Stimulated activated CD8-positive, alpha-beta memory T cell treated with anti-CD3 and anti-CD28 coated beads, Interleukin-12 subunit alpha, Interleukin-12 subunit beta, amount 100 ng/mL, for 1 hour (primary cell): ENCODE measurements around the gene MORN4.
A peak's percentile ranks its signal among the peaks of the same experiment; 100 is the strongest.
"Not testable (repeated sequence)": the region's sequence is repeated elsewhere in the genome, so short reads cannot be mapped to it uniquely, and the experiment has no call there.

Experiments
- DNase-seq: peaks from one replicate; pipeline ENCODE4 v3.0.0-alpha.2; 2020; ENCODE audit warnings: low read depth

The MORN4 gene

GRCh38 chr10:97632949-97633884 lies at the start of gene MORN4:
MORN4 (minus strand) TSS chr10:97633500; CDS start chr10:97619653, 13,847 bp downstream.
- peak; percentile 77 for DNase-seq

GRCh38 chr10:97682042-97682441 lies 48.7 kb upstream of the MORN4 start:
- DNase-seq, result no peak

GRCh38 chr10:97679594-97679993 lies 46.3 kb upstream of the MORN4 start:
- DNase-seq, result no peak

- peak; percentile 32 for DNase-seq
Measured at GRCh38 chr10:97676770-97677581, 43.7 kb upstream of the MORN4 start.

- DNase-seq, result no peak
Measured at GRCh38 chr10:97675222-97675621, 41.9 kb upstream of the MORN4 start.

GRCh38 chr10:97673736-97674525 lies 40.6 kb upstream of the MORN4 start:
- no peak for DNase-seq

- no peak for DNase-seq
Measured at GRCh38 chr10:97669571-97669970, 36.3 kb upstream of the MORN4 start.

- DNase-seq, result no peak
Measured at GRCh38 chr10:97667463-97667862, 34.2 kb upstream of the MORN4 start.

GRCh38 chr10:97666992-97667391 lies 33.7 kb upstream of the MORN4 start:
- DNase-seq, result no peak

GRCh38 chr10:97664282-97664850 lies 31.1 kb upstream of the MORN4 start:
- DNase-seq, result no peak

GRCh38 chr10:97659589-97659988 lies 26.3 kb upstream of the MORN4 start:
- DNase-seq, result no peak

- no peak for DNase-seq
Measured at GRCh38 chr10:97656777-97657176, 23.5 kb upstream of the MORN4 start.

GRCh38 chr10:97651773-97652172 lies 18.5 kb upstream of the MORN4 start:
- no peak for DNase-seq

- DNase-seq, result no peak
Measured at GRCh38 chr10:97650726-97651125, 17.4 kb upstream of the MORN4 start.

GRCh38 chr10:97649405-97649750 lies 16.1 kb upstream of the MORN4 start:
- DNase-seq, result not testable (repeated sequence)

GRCh38 chr10:97648562-97649404 lies 15.5 kb upstream of the MORN4 start:
- DNase-seq, result no peak

GRCh38 chr10:97647556-97647955 lies 14.3 kb upstream of the MORN4 start:
- DNase-seq, result no peak

- no peak for DNase-seq
Measured at GRCh38 chr10:97644936-97645335, 11.6 kb upstream of the MORN4 start.

- no peak for DNase-seq
Measured at GRCh38 chr10:97643441-97643985, 10.2 kb upstream of the MORN4 start.

GRCh38 chr10:97642471-97643159 lies 9.3 kb upstream of the MORN4 start:
- DNase-seq, result not testable (repeated sequence)
